Measurements from ENCODE around the gene MALRD1.

- TF ChIP-seq, protein P1, sequence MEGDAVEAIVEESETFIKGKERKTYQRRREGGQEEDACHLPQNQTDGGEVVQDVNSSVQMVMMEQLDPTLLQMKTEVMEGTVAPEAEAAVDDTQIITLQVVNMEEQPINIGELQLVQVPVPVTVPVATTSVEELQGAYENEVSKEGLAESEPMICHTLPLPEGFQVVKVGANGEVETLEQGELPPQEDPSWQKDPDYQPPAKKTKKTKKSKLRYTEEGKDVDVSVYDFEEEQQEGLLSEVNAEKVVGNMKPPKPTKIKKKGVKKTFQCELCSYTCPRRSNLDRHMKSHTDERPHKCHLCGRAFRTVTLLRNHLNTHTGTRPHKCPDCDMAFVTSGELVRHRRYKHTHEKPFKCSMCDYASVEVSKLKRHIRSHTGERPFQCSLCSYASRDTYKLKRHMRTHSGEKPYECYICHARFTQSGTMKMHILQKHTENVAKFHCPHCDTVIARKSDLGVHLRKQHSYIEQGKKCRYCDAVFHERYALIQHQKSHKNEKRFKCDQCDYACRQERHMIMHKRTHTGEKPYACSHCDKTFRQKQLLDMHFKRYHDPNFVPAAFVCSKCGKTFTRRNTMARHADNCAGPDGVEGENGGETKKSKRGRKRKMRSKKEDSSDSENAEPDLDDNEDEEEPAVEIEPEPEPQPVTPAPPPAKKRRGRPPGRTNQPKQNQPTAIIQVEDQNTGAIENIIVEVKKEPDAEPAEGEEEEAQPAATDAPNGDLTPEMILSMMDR (IDR thresholded peaks at IDR 0.05): no peak
- TF ChIP-seq POLR2AphosphoS5 (IDR thresholded peaks at IDR 0.05): no peak
These were observed 450.0 kb downstream of the MALRD1 start for GRCh38 chr10:19498393-19499290.

Data from sigmoid colon (tissue), 4 donors.